IMR-90 (cell line): ENCODE measurements around the gene AKAP6. TPM values are rescaled to one million over a fixed set of nuclear protein-coding genes. Genes with fewer than 3 reads are reported as not detected.

Experiments
- ATAC-seq: fragments of 200-7000 bp; cut with Tn5 transposase; 2 replicates; pipeline ENCODE4 v1.9.1; 2020; ENCODE audit warnings: low read depth, mild to moderate bottlenecking, moderate library complexity
- BruUV-seq: library from RNA; stranded (reverse); fragments of 400-500 nt; replicated peaks from 2 replicates; lab custom pipeline; 2021; lab: Mats Ljungman, UMichigan
- CTCF ChIA-PET: fragments of 300-600 bp; formaldehyde crosslinking; extraction: SDS; loops from one replicate; lab custom pipeline; 2021; ENCODE audit warnings: antibody characterized with exemption; lab: Yijun Ruan, JAX
- POLR2A ChIA-PET: fragments of 300-600 bp; sonication (Branson Sonifier 250); formaldehyde crosslinking; loops from one replicate; lab custom pipeline; 2022; ENCODE audit warnings: antibody characterized with exemption; ENCODE audit not compliant: unreplicated experiment; lab: Charles Lee
- DNase-seq: peaks from one replicate; pipeline ENCODE4 v3.0.0; 2013
- H2AFZ ChIP-seq: replicated peaks from 2 replicates; pipeline ENCODE3; 2013; ENCODE audit warnings: low read length, mild to moderate bottlenecking; ENCODE audit not compliant: poor library complexity
- H2AK5ac ChIP-seq: 2 replicates; pipeline ENCODE4 v1.6.1; 2013; ENCODE audit warnings: low read depth, low read length, inconsistent platforms
- H2AK9ac ChIP-seq: replicated peaks from 2 replicates; pipeline ENCODE3; 2013; ENCODE audit warnings: mild to moderate bottlenecking, low read depth, low read length, moderate library complexity; ENCODE audit not compliant: poor library complexity
- H2BK120ac ChIP-seq: 2 replicates; pipeline ENCODE4 v1.6.1; 2013; ENCODE audit warnings: low read depth, low read length, inconsistent platforms
- H2BK15ac ChIP-seq: 3 replicates; pipeline ENCODE4 v1.6.1; 2013; ENCODE audit warnings: low read depth, low read length, inconsistent platforms
- H2BK20ac ChIP-seq: 2 replicates; pipeline ENCODE4 v1.6.1; 2013; ENCODE audit warnings: low read depth, mild to moderate bottlenecking, inconsistent platforms, low read length, moderate library complexity
- H2BK5ac ChIP-seq: 2 replicates; pipeline ENCODE4 v1.6.1; 2013; ENCODE audit warnings: mild to moderate bottlenecking, low read depth, low read length, inconsistent platforms; ENCODE audit not compliant: poor library complexity, severe bottlenecking
- H3K14ac ChIP-seq: replicated peaks from 2 replicates; pipeline ENCODE4 v1.6.1; 2013; ENCODE audit warnings: low read depth, low read length, inconsistent platforms
- H3K18ac ChIP-seq: 2 replicates; pipeline ENCODE4 v1.6.1; 2013; ENCODE audit warnings: low read depth, low read length, control low read depth
- H3K23ac ChIP-seq: 2 replicates; pipeline ENCODE4 v1.6.1; 2013; ENCODE audit warnings: low read depth, low read length, inconsistent platforms
- H3K27ac ChIP-seq: 2 replicates; pipeline ENCODE4 v1.5.1; 2013; ENCODE audit warnings: mild to moderate bottlenecking, control low read depth, low read length; ENCODE audit not compliant: insufficient read depth
- H3K27me3 ChIP-seq: 2 replicates; pipeline ENCODE4 v1.6.1; 2013; ENCODE audit warnings: low read length; ENCODE audit not compliant: control insufficient read depth, insufficient read depth
- H3K36me3 ChIP-seq: 2 replicates; pipeline ENCODE4 v1.6.1; 2013; ENCODE audit warnings: low read length, mixed read lengths; ENCODE audit not compliant: control insufficient read depth, insufficient read depth
- H3K4ac ChIP-seq: 2 replicates; pipeline ENCODE4 v1.6.1; 2013; ENCODE audit warnings: low read depth, low read length, inconsistent platforms
- H3K4me1 ChIP-seq: 2 replicates; pipeline ENCODE4 v1.6.1; 2013; ENCODE audit warnings: low read length, mixed read lengths; ENCODE audit not compliant: control insufficient read depth, insufficient read depth
- H3K4me2 ChIP-seq: 2 replicates; pipeline ENCODE4 v1.6.1; 2013; ENCODE audit warnings: low read depth, mild to moderate bottlenecking, control low read depth, low read length, moderate library complexity
- H3K4me3 ChIP-seq: 2 replicates; pipeline ENCODE4 v1.5.1; 2013; ENCODE audit warnings: low read depth, mild to moderate bottlenecking, control low read depth, low read length, moderate library complexity; ENCODE audit not compliant: insufficient read depth
- H3K56ac ChIP-seq: 2 replicates; pipeline ENCODE4 v1.6.1; 2013; ENCODE audit warnings: low read length, inconsistent platforms; ENCODE audit not compliant: insufficient read depth; ENCODE audit errors: extremely low read depth
- H3K79me1 ChIP-seq, 2 experiments: 2 replicates each; pipeline ENCODE4 v1.6.1; 2013; ENCODE audit warnings: low read length in 2 of 2, inconsistent platforms in 1 of 2, low read depth in 1 of 2
- H3K9ac ChIP-seq: 2 replicates; pipeline ENCODE4 v1.6.1; 2013; ENCODE audit warnings: low read depth, low read length, control low read depth
- H3K9me1 ChIP-seq: 2 replicates; pipeline ENCODE4 v1.6.1; 2013; ENCODE audit warnings: low read length, inconsistent platforms; ENCODE audit not compliant: insufficient read depth
- H3K9me3 ChIP-seq: 2 replicates; pipeline ENCODE4 v1.6.1; 2013; ENCODE audit warnings: low read length; ENCODE audit not compliant: control insufficient read depth, insufficient read depth
- H4K20me1 ChIP-seq: 2 replicates; pipeline ENCODE4 v1.6.1; 2013; ENCODE audit warnings: low read length, inconsistent platforms; ENCODE audit not compliant: insufficient read depth
- H4K5ac ChIP-seq: 2 replicates; pipeline ENCODE4 v1.6.1; 2013; ENCODE audit warnings: mild to moderate bottlenecking, low read depth, low read length, control low read depth
- H4K8ac ChIP-seq, 2 experiments: 2 replicates each; pipeline ENCODE4 v1.6.1; 2013; ENCODE audit warnings: low read depth in 2 of 2, low read length in 2 of 2, control low read depth in 1 of 2, inconsistent platforms in 1 of 2
- H4K91ac ChIP-seq: 2 replicates; pipeline ENCODE4 v1.6.1; 2013; ENCODE audit warnings: low read depth, low read length, inconsistent platforms; ENCODE audit not compliant: insufficient read depth
- BHLHE40 ChIP-seq: fragments of 150-350 bp; IDR thresholded peaks from 2 replicates; pipeline ENCODE4 v1.6.1; 2016; ENCODE audit warnings: mild to moderate bottlenecking, low read depth, low read length
- CEBPB ChIP-seq: IDR thresholded peaks from 2 replicates; pipeline ENCODE4 v1.6.1; 2012; ENCODE audit warnings: low read depth, low read length, improper control_type of control experiment
- CHD1 ChIP-seq: IDR thresholded peaks from 2 replicates; pipeline ENCODE4 v1.6.1; 2012; ENCODE audit warnings: low read depth, low read length, improper control_type of control experiment
- FOS ChIP-seq: fragments of 150-350 bp; IDR thresholded peaks from 2 replicates; pipeline ENCODE4 v1.6.1; 2016; ENCODE audit warnings: low read depth, low read length
- MAFK ChIP-seq: IDR thresholded peaks from 2 replicates; pipeline ENCODE4 v1.6.1; 2012; ENCODE audit warnings: low read depth, low read length, improper control_type of control experiment
- MAZ ChIP-seq: IDR thresholded peaks from 2 replicates; pipeline ENCODE4 v1.6.1; 2012; ENCODE audit warnings: low read depth, mild to moderate bottlenecking, low read length, improper control_type of control experiment, moderate library complexity, borderline replicate concordance
- MXI1 ChIP-seq: IDR thresholded peaks from 2 replicates; pipeline ENCODE4 v1.6.1; 2012; ENCODE audit warnings: low read depth, mild to moderate bottlenecking, low read length, moderate library complexity, borderline replicate concordance
- NFE2L2 ChIP-seq: fragments of 150-350 bp; IDR thresholded peaks from 2 replicates; pipeline ENCODE4 v1.6.1; 2016; ENCODE audit warnings: low read depth, mild to moderate bottlenecking, low read length
- POLR2A ChIP-seq: IDR thresholded peaks from 2 replicates; pipeline ENCODE4 v1.6.1; 2012; ENCODE audit warnings: mild to moderate bottlenecking, low read depth, low read length
- RAD21 ChIP-seq: IDR thresholded peaks from 2 replicates; pipeline ENCODE4 v1.6.1; 2012; ENCODE audit warnings: low read length, improper control_type of control experiment
- RCOR1 ChIP-seq: IDR thresholded peaks from 2 replicates; pipeline ENCODE4 v1.6.1; 2012; ENCODE audit warnings: mild to moderate bottlenecking, low read length, improper control_type of control experiment; ENCODE audit not compliant: insufficient replicate concordance
- RFX5 ChIP-seq: IDR thresholded peaks from 2 replicates; pipeline ENCODE4 v1.8.0; 2012; ENCODE audit warnings: low read depth, mild to moderate bottlenecking, low read length, moderate library complexity
- SMC3 ChIP-seq: fragments of 150-350 bp; IDR thresholded peaks from 2 replicates; pipeline ENCODE4 v1.6.1; 2016; ENCODE audit warnings: low read depth, mild to moderate bottlenecking, antibody characterized with exemption, low read length, moderate library complexity
- USF2 ChIP-seq: fragments of 150-350 bp; IDR thresholded peaks from 2 replicates; pipeline ENCODE4 v1.6.1; 2017; ENCODE audit warnings: mild to moderate bottlenecking, antibody characterized with exemption, low read length, low read depth
- WGBS, 2 experiments: methylation state at CpG; one replicate each; pipeline versions ENCODE4 v1.1.5 to v1.1.7; 2013; ENCODE audit warnings: missing lambda C conversion rate in 2 of 2; ENCODE audit not compliant: insufficient read length in 1 of 2; ENCODE audit errors: extremely low coverage in 2 of 2; 5-methylcytosine and 5-hydroxymethylcytosine counted together
- dilution Hi-C: fragments of 300-500 bp; cut with HindIII; formaldehyde crosslinking; loops from one replicate; pipeline ENCODE4 v1.14.3; 2018; ENCODE audit warnings: low sequenced_read_pairs; ENCODE audit not compliant: unreplicated experiment
- in situ Hi-C: fragments of 300-500 bp; cut with MboI; formaldehyde crosslinking; loops from 3 replicates; pipeline ENCODE4 v1.14.3; 2019; ENCODE audit warnings: low sequenced_read_pairs, inconsistent platforms, mixed read lengths
- intact Hi-C: fragments of 100-400 bp; cut with micrococcal nuclease; formaldehyde crosslinking; loops from 2 replicates; pipeline ENCODE4 v1.10.0; 2022
- polyA plus RNA-seq, 3 experiments: library from polyadenylated mRNA; depleted of rRNA; stranded (reverse); fragments of >200 nt; gene quantifications; 2 replicates each; pipeline ENCODE4 v1.2.3, GENCODE V29; 2012; ENCODE audit warnings: low replicate concordance in 1 of 3
- total RNA-seq: library from RNA; depleted of rRNA; stranded (reverse); fragments of >200 nt; gene quantifications from 2 replicates; pipeline ENCODE4 v1.2.3, GENCODE V29; 2012
- TF ChIP-seq, protein P1 (sequence below): fragments of 150-350 bp; IDR thresholded peaks from 2 replicates; pipeline ENCODE4 v1.6.1; 2016; ENCODE audit warnings: low read depth, mild to moderate bottlenecking, low read length, moderate library complexity, borderline replicate concordance
- TF ChIP-seq, protein P2 (sequence below): conservative IDR thresholded peaks from 2 replicates; pipeline ENCODE4 v1.5.1; 2012; ENCODE audit warnings: mild to moderate bottlenecking, low read depth, low read length, improper control_type of control experiment

The AKAP6 gene
- total and polyA plus RNA-seq, 2 of the 4 experiments (the other 2 are of a cell fraction) = 0.22 to 1.6 TPM

DNA sequence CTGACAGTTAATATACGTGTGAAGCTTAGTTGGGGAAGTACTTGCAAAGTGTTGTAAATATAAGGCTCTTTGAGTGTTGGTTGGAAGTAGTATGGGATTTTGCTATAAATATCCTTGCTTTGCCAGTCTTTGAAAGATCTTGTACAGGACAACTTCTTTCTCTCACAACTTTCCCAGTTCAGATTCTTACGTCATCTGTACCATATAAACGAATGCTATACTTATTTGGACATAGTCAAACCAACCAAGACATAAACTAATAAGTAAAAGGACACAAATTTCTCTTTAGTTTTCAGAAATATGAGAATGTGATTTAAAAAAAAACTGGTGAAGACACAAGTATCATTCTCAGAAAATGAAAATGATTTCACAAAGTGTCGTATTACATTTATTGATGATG is 456.5 kb downstream of the AKAP6 start:
- Histone ChIP-seq H2BK15ac (no peak overlapping the region), H3K14ac (no peak overlapping the region), H4K91ac (no peak overlapping the region), H2AK9ac (no peak overlapping the region), H3K56ac (no peak overlapping the region), H3K4me3 (no peak overlapping the region), H3K4me1 (no peaks in the 10 kb centered on the region), H2AFZ (no peak overlapping the region), H4K5ac (no peak overlapping the region), H2AK5ac (no peak overlapping the region), H3K36me3 (no peaks in the 10 kb centered on the region), H3K9me1 (no peaks in the 10 kb centered on the region), H4K20me1 (no peaks in the 10 kb centered on the region), H3K27me3 (no peaks in the 10 kb centered on the region), H3K79me1 (no peaks in the 10 kb centered on the region), H3K4me2 (no peak overlapping the region), H4K8ac (no peak overlapping the region), H3K18ac (no peak overlapping the region), H2BK120ac (no peak overlapping the region), H3K23ac (no peak overlapping the region), H2BK20ac (no peak overlapping the region), H3K9me3 (no peaks in the 10 kb centered on the region), H2BK5ac (no peak overlapping the region), H3K4ac (no peak overlapping the region), H3K27ac (no peak overlapping the region), H3K9ac (no peak overlapping the region)
- CTCF ChIA-PET = no interaction called here
- WGBS, 2 experiments = no CpG with 5 or more reads among the region's 4 CpGs
- DNase-seq (no peak), ATAC-seq (no peak)
- intact Hi-C loops (no loop called here), dilution Hi-C loops (no loop called here), in situ Hi-C loops (no loop called here)
- TF ChIP-seq POLR2A (no peak), CHD1 (no peak), RFX5 (no peak), RCOR1 (no peak), USF2 (no peak), CEBPB (no peak), BHLHE40 (no peak), FOS (no peak), MXI1 (no peak), RAD21 (no peak), SMC3 (no peak), MAZ (no peak), MAFK (no peak), NFE2L2 (no peak)
- TF ChIP-seq, protein P1, sequence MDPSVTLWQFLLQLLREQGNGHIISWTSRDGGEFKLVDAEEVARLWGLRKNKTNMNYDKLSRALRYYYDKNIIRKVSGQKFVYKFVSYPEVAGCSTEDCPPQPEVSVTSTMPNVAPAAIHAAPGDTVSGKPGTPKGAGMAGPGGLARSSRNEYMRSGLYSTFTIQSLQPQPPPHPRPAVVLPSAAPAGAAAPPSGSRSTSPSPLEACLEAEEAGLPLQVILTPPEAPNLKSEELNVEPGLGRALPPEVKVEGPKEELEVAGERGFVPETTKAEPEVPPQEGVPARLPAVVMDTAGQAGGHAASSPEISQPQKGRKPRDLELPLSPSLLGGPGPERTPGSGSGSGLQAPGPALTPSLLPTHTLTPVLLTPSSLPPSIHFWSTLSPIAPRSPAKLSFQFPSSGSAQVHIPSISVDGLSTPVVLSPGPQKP = no peak
- TF ChIP-seq, protein P2, sequence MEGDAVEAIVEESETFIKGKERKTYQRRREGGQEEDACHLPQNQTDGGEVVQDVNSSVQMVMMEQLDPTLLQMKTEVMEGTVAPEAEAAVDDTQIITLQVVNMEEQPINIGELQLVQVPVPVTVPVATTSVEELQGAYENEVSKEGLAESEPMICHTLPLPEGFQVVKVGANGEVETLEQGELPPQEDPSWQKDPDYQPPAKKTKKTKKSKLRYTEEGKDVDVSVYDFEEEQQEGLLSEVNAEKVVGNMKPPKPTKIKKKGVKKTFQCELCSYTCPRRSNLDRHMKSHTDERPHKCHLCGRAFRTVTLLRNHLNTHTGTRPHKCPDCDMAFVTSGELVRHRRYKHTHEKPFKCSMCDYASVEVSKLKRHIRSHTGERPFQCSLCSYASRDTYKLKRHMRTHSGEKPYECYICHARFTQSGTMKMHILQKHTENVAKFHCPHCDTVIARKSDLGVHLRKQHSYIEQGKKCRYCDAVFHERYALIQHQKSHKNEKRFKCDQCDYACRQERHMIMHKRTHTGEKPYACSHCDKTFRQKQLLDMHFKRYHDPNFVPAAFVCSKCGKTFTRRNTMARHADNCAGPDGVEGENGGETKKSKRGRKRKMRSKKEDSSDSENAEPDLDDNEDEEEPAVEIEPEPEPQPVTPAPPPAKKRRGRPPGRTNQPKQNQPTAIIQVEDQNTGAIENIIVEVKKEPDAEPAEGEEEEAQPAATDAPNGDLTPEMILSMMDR = no peak
- POLR2A ChIA-PET = no interaction called here
- no TSS peak for BruUV-seq
